ENCODE data around the gene CYS1.

DNA sequence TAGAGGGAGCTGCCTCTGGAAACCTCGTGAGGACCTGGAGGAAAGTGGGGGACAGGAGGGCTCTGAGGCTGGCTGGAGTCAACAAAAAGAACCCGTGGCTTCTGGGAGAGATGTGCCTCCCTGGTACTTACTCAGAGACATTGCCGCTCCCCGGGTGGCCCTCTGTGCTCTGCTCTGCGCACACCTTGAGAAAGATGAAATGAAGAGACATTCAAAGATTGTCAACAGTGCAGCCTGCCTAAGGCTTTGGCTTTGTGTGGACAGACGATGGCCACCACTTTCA, 14.5 kb downstream of the CYS1 start:
- TF ChIP-seq, protein P1, sequence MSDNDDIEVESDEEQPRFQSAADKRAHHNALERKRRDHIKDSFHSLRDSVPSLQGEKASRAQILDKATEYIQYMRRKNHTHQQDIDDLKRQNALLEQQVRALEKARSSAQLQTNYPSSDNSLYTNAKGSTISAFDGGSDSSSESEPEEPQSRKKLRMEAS (IDR thresholded peaks at IDR 0.05; ENCODE audit: low read depth, low read length) = no peak
- TF ChIP-seq, protein P2, sequence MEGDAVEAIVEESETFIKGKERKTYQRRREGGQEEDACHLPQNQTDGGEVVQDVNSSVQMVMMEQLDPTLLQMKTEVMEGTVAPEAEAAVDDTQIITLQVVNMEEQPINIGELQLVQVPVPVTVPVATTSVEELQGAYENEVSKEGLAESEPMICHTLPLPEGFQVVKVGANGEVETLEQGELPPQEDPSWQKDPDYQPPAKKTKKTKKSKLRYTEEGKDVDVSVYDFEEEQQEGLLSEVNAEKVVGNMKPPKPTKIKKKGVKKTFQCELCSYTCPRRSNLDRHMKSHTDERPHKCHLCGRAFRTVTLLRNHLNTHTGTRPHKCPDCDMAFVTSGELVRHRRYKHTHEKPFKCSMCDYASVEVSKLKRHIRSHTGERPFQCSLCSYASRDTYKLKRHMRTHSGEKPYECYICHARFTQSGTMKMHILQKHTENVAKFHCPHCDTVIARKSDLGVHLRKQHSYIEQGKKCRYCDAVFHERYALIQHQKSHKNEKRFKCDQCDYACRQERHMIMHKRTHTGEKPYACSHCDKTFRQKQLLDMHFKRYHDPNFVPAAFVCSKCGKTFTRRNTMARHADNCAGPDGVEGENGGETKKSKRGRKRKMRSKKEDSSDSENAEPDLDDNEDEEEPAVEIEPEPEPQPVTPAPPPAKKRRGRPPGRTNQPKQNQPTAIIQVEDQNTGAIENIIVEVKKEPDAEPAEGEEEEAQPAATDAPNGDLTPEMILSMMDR (IDR thresholded peaks at IDR 0.05; ENCODE audit: low read depth, low read length) = no peak
- TF ChIP-seq POLR2A (IDR thresholded peaks at IDR 0.05; ENCODE audit: extremely low read depth, insufficient read length) = no peak

Measured in NB4 (cell line).